Esophagus muscularis mucosa (tissue), 4 donors: ENCODE measurements around the gene ACACA. TPM values are rescaled to one million over a fixed set of nuclear protein-coding genes. Genes with fewer than 3 reads are reported as not detected.
"Not testable (repeated sequence)": the region's sequence is repeated elsewhere in the genome, so short reads cannot be mapped to it uniquely, and the experiment has no call there.

Experiments
- DNase-seq: peaks from one replicate; pipeline ENCODE4 v3.0.0-alpha.2; 2017; ENCODE audit errors: extremely low spot score
- H3K27ac ChIP-seq, 4 donors: fragments of 200-600 bp; sonication (generic); replicated peaks in 1 of 4; 1 replicate in 3 of 4; 2 replicates in 1 of 4; pipeline ENCODE4 v1.5.1; 2016 to 2019; ENCODE audit warnings: mild to moderate bottlenecking in 1 of 4
- H3K27me3 ChIP-seq, 4 donors: fragments of 200-600 bp; sonication (generic); one replicate each; pipeline versions ENCODE4 v1.5.1 to v1.6.0; 2016 to 2019
- H3K36me3 ChIP-seq, 4 donors: fragments of 200-600 bp; sonication (generic); one replicate each; pipeline ENCODE4 v1.5.1; 2016 to 2019
- H3K4me1 ChIP-seq, 4 donors: fragments of 200-600 bp; sonication (generic); one replicate each; pipeline ENCODE4 v1.5.1; 2016 to 2019
- H3K4me3 ChIP-seq, 4 donors: fragments of 200-600 bp; sonication (generic); 1 replicate in 2 of 4; 2 replicates in 2 of 4; pipeline ENCODE4 v1.5.1; 2016 to 2019; ENCODE audit warnings: mild to moderate bottlenecking in 4 of 4, moderate library complexity in 1 of 4
- H3K9me3 ChIP-seq, 4 donors: fragments of 200-600 bp; sonication (generic); 1 replicate in 3 of 4; 2 replicates in 1 of 4; pipeline ENCODE4 v1.5.1; 2016 to 2019
- CTCF ChIP-seq, 3 experiments: fragments of 200-600 bp in 2 of 3; fragments of 450-650 bp in 1 of 3; sonication (generic) in 2 of 3; IDR thresholded peaks; one replicate each; pipeline ENCODE4 v1.5.1; 2017 to 2019; ENCODE audit warnings: antibody characterized with exemption in 3 of 3, mild to moderate bottlenecking in 2 of 3, moderate library complexity in 1 of 3
- EP300 ChIP-seq: sonication (generic); formaldehyde crosslinking; IDR thresholded peaks from one replicate; pipeline ENCODE4 v1.6.1; 2017; ENCODE audit warnings: antibody characterized with exemption
- POLR2A ChIP-seq: fragments of 450-650 bp; IDR thresholded peaks from one replicate; pipeline ENCODE4 v1.6.1; 2017; ENCODE audit warnings: antibody characterized with exemption, moderate library complexity, mild to moderate bottlenecking, low read depth
- POLR2AphosphoS5 ChIP-seq, 2 donors: sonication (generic); formaldehyde crosslinking; IDR thresholded peaks; one replicate each; pipeline ENCODE4 v1.6.1; 2017; ENCODE audit warnings: antibody characterized with exemption in 2 of 2
- WGBS: methylation state at CpG from one replicate; pipeline ENCODE4 v1.1.5; 2018; 5-methylcytosine and 5-hydroxymethylcytosine counted together
- intact Hi-C: fragments of 100-400 bp; cut with DNase I; formaldehyde crosslinking; loops from one replicate; pipeline ENCODE4 v1.15.1; 2023
- total RNA-seq, 4 donors: library from RNA; depleted of rRNA; stranded (reverse); fragments of >200 nt; gene quantifications; one replicate each; pipeline versions ENCODE4 v1.1.0 to v1.2.1, GENCODE V29; 2016

The ACACA gene
- total RNA-seq, 4 donors from 2014 or later: 34.0 to 58.0 (median 50.5) TPM

DNA sequence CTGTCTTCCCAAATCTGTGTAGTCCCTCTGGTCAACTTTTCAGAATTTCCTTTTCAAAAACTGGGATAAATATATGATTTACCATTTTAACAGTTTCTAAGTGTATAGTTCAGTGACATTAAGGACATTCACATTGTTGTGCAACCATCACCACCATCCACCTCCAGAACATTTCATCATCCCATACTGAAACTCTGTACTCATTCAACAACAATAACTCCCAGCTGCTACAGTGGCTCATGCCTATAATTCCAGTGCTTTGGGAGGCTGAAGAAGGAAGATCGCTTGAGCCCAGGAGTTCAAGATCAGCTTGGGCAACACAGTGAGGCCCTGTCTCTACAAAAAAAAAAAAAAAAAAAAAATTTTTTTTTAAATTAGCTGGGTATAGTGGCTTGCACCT is 326.9 kb downstream of the ACACA start:
- WGBS: 80% methylated on average over 1 of the region's 1 CpG
- H3K27ac ChIP-seq: no peak overlapping the region
- H3K4me1 ChIP-seq: no peaks in the 10 kb centered on the region

GRCh38 chr17:37079065-37079708 is 327.4 kb downstream of the ACACA start:
- TF ChIP-seq POLR2AphosphoS5 (IDR thresholded peaks at IDR 0.05) (no peak), POLR2A (no peak), CTCF (IDR thresholded peaks at IDR 0.05) (no peak), EP300 (no peak)
- Histone ChIP-seq H3K9me3 (peaks cover 0 to 9% (median 7%) of the 10 kb centered on the region in 4 donors), H3K36me3 (no peaks in the 10 kb centered on the region), H3K27me3 (no peaks in the 10 kb centered on the region), H3K4me1 (no peaks in the 10 kb centered on the region), H3K27ac (no peak overlapping the region), H3K4me3 (no peak overlapping the region)
- DNase-seq: no peak
- 96% methylated on average over 2 of the region's 2 CpGs for WGBS
- intact Hi-C loops: no loop called here

More for the DNA sequence above, 326.9 kb downstream of the ACACA start:
- H3K27me3 ChIP-seq: no peaks in the 10 kb centered on the region
- TF ChIP-seq EP300 (no peak), POLR2A (no peak), CTCF (IDR thresholded peaks at IDR 0.05) (no peak), POLR2AphosphoS5 (IDR thresholded peaks at IDR 0.05) (no peak)
- H3K4me3 ChIP-seq: no peak overlapping the region
- intact Hi-C loops: no loop called here
- H3K36me3 ChIP-seq: peaks cover 0 to 4% (median 0%) of the 10 kb centered on the region in 4 donors
- peaks cover 0 to 9% (median 7%) of the 10 kb centered on the region in 4 donors for H3K9me3 ChIP-seq
- DNase-seq: no peak

DNA sequence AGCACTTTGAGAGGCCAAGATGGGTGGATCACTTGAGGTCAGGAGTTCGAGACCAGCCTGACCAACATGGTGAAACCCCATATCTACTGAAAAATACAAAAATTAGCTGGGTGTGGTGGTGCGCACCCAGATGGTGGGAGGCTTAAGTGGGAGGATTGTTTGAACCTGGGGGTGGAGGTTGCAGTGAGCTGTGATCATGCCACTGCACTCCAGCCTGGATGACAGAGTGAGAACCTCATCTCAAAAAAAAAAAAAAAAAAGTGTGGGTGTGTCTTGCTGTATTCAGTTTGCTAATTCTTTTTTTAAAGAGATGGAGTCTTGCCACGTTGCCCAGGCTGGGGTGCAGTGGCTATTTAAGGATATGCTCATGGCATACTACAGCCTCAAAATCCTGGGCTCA is 333.2 kb downstream of the ACACA start:
- H3K36me3 ChIP-seq: not testable (repeated sequence)

GRCh38 chr17:37069087-37069486 is 337.5 kb downstream of the ACACA start:
- intact Hi-C loops: no loop called here

More for the DNA sequence above, 333.2 kb downstream of the ACACA start:
- intact Hi-C loops, H3K9me3 ChIP-seq, DNase-seq, H3K27ac ChIP-seq, H3K4me3 ChIP-seq, H3K4me1 ChIP-seq: not testable (repeated sequence)
- WGBS: 84% methylated on average over 3 of the region's 3 CpGs
- peaks cover 0 to 13% (median 0%) of the 10 kb centered on the region in 4 donors for H3K27me3 ChIP-seq

GRCh38 chr17:37068266-37068665 is 338.4 kb downstream of the ACACA start:
- intact Hi-C loops: no loop called here
- WGBS: 49% methylated on average over 10 of the region's 10 CpGs
- H3K27me3 ChIP-seq: peaks cover 0 to 58% (median 3%) of the 10 kb centered on the region in 4 donors
- H3K4me3 ChIP-seq: no peak overlapping the region
- H3K36me3 ChIP-seq: no peaks in the 10 kb centered on the region
- no peak for DNase-seq
- peaks cover 0 to 5% (median 0%) of the 10 kb centered on the region in 4 donors for H3K9me3 ChIP-seq
- no peak for TF ChIP-seq CTCF (IDR thresholded peaks at IDR 0.05)
- TF ChIP-seq EP300: no peak
- H3K27ac ChIP-seq: no peak overlapping the region
- H3K4me1 ChIP-seq: no peaks in the 10 kb centered on the region

More at GRCh38 chr17:37069087-37069486, 337.5 kb downstream of the ACACA start:
- TF ChIP-seq POLR2A (no peak), POLR2AphosphoS5 (IDR thresholded peaks at IDR 0.05) (no peak), CTCF (IDR thresholded peaks at IDR 0.05) (no peak), EP300 (no peak)
- H3K9me3 ChIP-seq: peaks cover 0 to 5% (median 0%) of the 10 kb centered on the region in 4 donors
- 92% methylated on average over 3 of the region's 3 CpGs for WGBS
- no peak overlapping the region for H3K27ac ChIP-seq
- DNase-seq: no peak
- H3K27me3 ChIP-seq: peaks cover 0 to 57% (median 3%) of the 10 kb centered on the region in 4 donors
- H3K4me3 ChIP-seq: no peak overlapping the region
- H3K36me3 ChIP-seq: no peaks in the 10 kb centered on the region
- H3K4me1 ChIP-seq: no peaks in the 10 kb centered on the region
